Hypothalamus (tissue), 51 donors: ENCODE measurements around the gene SND1.

Source experiments
- DNase-seq, 51 donors: peaks; one replicate each; lab custom pipeline; 2025; lab: John Stamatoyannopoulos, UW

SND1 gene

GRCh38 chr7:128137181-128137580, 485.2 kb downstream of the SND1 start:
- DNase-seq, result no peak

- no peak for DNase-seq
These were observed 487.4 kb downstream of the SND1 start for GRCh38 chr7:128139406-128139805.

- no peak for DNase-seq
These were observed 489.7 kb downstream of the SND1 start for GRCh38 chr7:128141683-128142195.
